Aorta (tissue), 5 donors: ENCODE data around the gene VPS13D. TPM values are rescaled to one million over a fixed set of nuclear protein-coding genes. Genes with fewer than 3 reads are reported as not detected.

Experiments used
- ATAC-seq: fragments of 200-7000 bp; cut with Tn5 transposase; one replicate; pipeline ENCODE4 v1.9.1; 2022; ENCODE audit warnings: moderate library complexity; ENCODE audit not compliant: low FRiP score
- DNase-seq, 2 donors: peaks; one replicate each; pipeline ENCODE4 v3.0.0-alpha.2; 2020
- H3K27ac ChIP-seq, 2 donors: one replicate each; pipeline ENCODE4 v1.5.1; 2013; ENCODE audit warnings: low read length in 2 of 2, mild to moderate bottlenecking in 2 of 2, moderate library complexity in 2 of 2, control low read depth in 1 of 2, inconsistent platforms in 1 of 2, low read depth in 1 of 2
- H3K27me3 ChIP-seq, 2 donors: one replicate each; pipeline ENCODE4 v1.6.1; 2013; ENCODE audit warnings: control low read depth in 1 of 2, low read length in 1 of 2, mild to moderate bottlenecking in 1 of 2, moderate library complexity in 1 of 2; ENCODE audit not compliant: insufficient read depth in 2 of 2, control insufficient read depth in 1 of 2
- H3K36me3 ChIP-seq, 2 donors: one replicate each; pipeline ENCODE4 v1.6.1; 2013; ENCODE audit warnings: control low read depth in 1 of 2, low read length in 1 of 2, mild to moderate bottlenecking in 1 of 2; ENCODE audit not compliant: insufficient read depth in 2 of 2, control insufficient read depth in 1 of 2
- H3K4me1 ChIP-seq, 2 donors: one replicate each; pipeline ENCODE4 v1.6.1; 2013; ENCODE audit warnings: low read length in 2 of 2, control low read depth in 1 of 2, mild to moderate bottlenecking in 1 of 2, moderate library complexity in 1 of 2; ENCODE audit not compliant: insufficient read depth in 2 of 2, control insufficient read depth in 1 of 2
- H3K4me3 ChIP-seq, 2 donors: one replicate each; pipeline ENCODE4 v1.5.1; 2013; ENCODE audit warnings: low read length in 2 of 2, control low read depth in 1 of 2, mild to moderate bottlenecking in 1 of 2
- H3K9me3 ChIP-seq: one replicate; pipeline ENCODE4 v1.6.1; 2013; ENCODE audit warnings: mild to moderate bottlenecking, low read length; ENCODE audit not compliant: control insufficient read depth
- WGBS, 2 donors: extraction: QIAGEN DNeasy Blood & Tissue Kit; methylation state at CpG; one replicate each; pipeline ENCODE4 v1.1.7; 2013; 5-methylcytosine and 5-hydroxymethylcytosine counted together
- intact Hi-C, 2 donors: fragments of 100-400 bp; cut with DNase I; formaldehyde crosslinking; loops; one replicate each; pipeline versions ENCODE4 v1.14.2 to v1.15.0; 2022
- polyA plus RNA-seq, 2 donors: library from polyadenylated mRNA; stranded (reverse); fragments of 200-250 nt; gene quantifications; one replicate each; pipeline ENCODE4 v1.2.3, GENCODE V29; 2013
- total RNA-seq, 2 donors: library from RNA; stranded (reverse); fragmentation: NEBNext Ultra II Directional; extraction: Animal tissue kit (Norgen Biotek cat#: 25700); gene quantifications; one replicate each; pipeline ENCODE4 v1.2.1, GENCODE V29; 2021
- donor health status: healthy with polysubstance abuse.
- donor health status: Bipolar disorder and iron deficiency.
- donor health status: DM: no; HTN: no; CAD: no.
- donor health status: DM: no; HTN: no; CAD: no.
- donor health status: DM: yes; HTN: yes; CAD: no.

VPS13D gene
- total and polyA plus RNA-seq, 4 donors: 15.8 to 134 (median 58.9) TPM

- ATAC-seq (no peak), DNase-seq (no peak)
- H3K27me3 ChIP-seq: no peaks in the 10 kb centered on the region
- no peak overlapping the region for H3K4me3 ChIP-seq
- H3K9me3 ChIP-seq: no peaks in the 10 kb centered on the region
- intact Hi-C loops: no loop called here
- no peak overlapping the region for H3K27ac ChIP-seq
- 90% methylated on average over 13 of the region's 13 CpGs for WGBS, 2 donors
- H3K4me1 ChIP-seq: no peaks in the 10 kb centered on the region
- H3K36me3 ChIP-seq: no peaks in the 10 kb centered on the region
Observed at GRCh38 chr1:12525311-12526181, 295.7 kb downstream of the VPS13D start.

- DNase-seq (no peak), ATAC-seq (no peak)
- Histone ChIP-seq H3K4me1 (no peaks in the 10 kb centered on the region), H3K36me3 (no peaks in the 10 kb centered on the region), H3K9me3 (no peaks in the 10 kb centered on the region), H3K27me3 (no peaks in the 10 kb centered on the region), H3K27ac (no peak overlapping the region), H3K4me3 (no peak overlapping the region)
- 97 to 98% methylated on average over 14 to 16 of the region's 16 CpGs for WGBS, 2 donors
- intact Hi-C loops: no loop called here
Observed at GRCh38 chr1:12527564-12527963, 297.7 kb downstream of the VPS13D start.

GRCh38 chr1:12528021-12528852, 298.4 kb downstream of the VPS13D start:
- intact Hi-C loops: no loop called here
- Histone ChIP-seq H3K36me3 (no peaks in the 10 kb centered on the region), H3K27ac (no peak overlapping the region), H3K4me1 (no peaks in the 10 kb centered on the region), H3K4me3 (no peak overlapping the region), H3K9me3 (no peaks in the 10 kb centered on the region), H3K27me3 (no peaks in the 10 kb centered on the region)
- ATAC-seq: peak; percentile 47
- peak; percentile 81 to 85 for DNase-seq
- WGBS, 2 donors: 68 to 74% methylated on average over 24 of the region's 24 CpGs

GRCh38 chr1:12529640-12530174, 299.9 kb downstream of the VPS13D start:
- DNase-seq (peak in 1 of 2 donors; percentile 3), ATAC-seq (no peak)
- no peak overlapping the region for H3K27ac ChIP-seq
- H3K36me3 ChIP-seq: no peaks in the 10 kb centered on the region
- no peak overlapping the region for H3K4me3 ChIP-seq
- H3K9me3 ChIP-seq: no peaks in the 10 kb centered on the region
- no peaks in the 10 kb centered on the region for H3K27me3 ChIP-seq
- whole genome bisulfite sequencing, 2 donors: 96% methylated on average over 3 of the region's 3 CpGs
- no peaks in the 10 kb centered on the region for H3K4me1 ChIP-seq
- intact Hi-C loops: no loop called here

- no peaks in the 10 kb centered on the region for H3K36me3 ChIP-seq
- H3K9me3 ChIP-seq: no peaks in the 10 kb centered on the region
- intact Hi-C loops: no loop called here
- H3K4me1 ChIP-seq: no peaks in the 10 kb centered on the region
- DNase-seq: peak in 1 of 2 donors; percentile 9
- H3K27ac ChIP-seq: no peak overlapping the region
- H3K4me3 ChIP-seq: no peak overlapping the region
- H3K27me3 ChIP-seq: no peaks in the 10 kb centered on the region
- 86 to 88% methylated on average over 11 of the region's 11 CpGs for WGBS, 2 donors
- no peak for ATAC-seq
Observed at GRCh38 chr1:12530462-12531178, 300.8 kb downstream of the VPS13D start.

GRCh38 chr1:12531179-12531499, 301.3 kb downstream of the VPS13D start:
- H3K4me1 ChIP-seq: no peaks in the 10 kb centered on the region
- intact Hi-C loops: no loop called here
- H3K4me3 ChIP-seq: no peak overlapping the region
- 13 to 36% methylated on average over 1 of the region's 1 CpG for WGBS, 2 donors
- H3K27me3 ChIP-seq: no peaks in the 10 kb centered on the region
- no peak overlapping the region for H3K27ac ChIP-seq
- DNase-seq (no peak), ATAC-seq (no peak)
- H3K36me3 ChIP-seq: no peaks in the 10 kb centered on the region
- no peaks in the 10 kb centered on the region for H3K9me3 ChIP-seq

GRCh38 chr1:12532405-12533315, 302.8 kb downstream of the VPS13D start:
- Histone ChIP-seq H3K4me1 (no peaks in the 10 kb centered on the region), H3K27ac (no peak overlapping the region), H3K36me3 (no peaks in the 10 kb centered on the region), H3K9me3 (no peaks in the 10 kb centered on the region), H3K27me3 (no peaks in the 10 kb centered on the region), H3K4me3 (no peak overlapping the region)
- ATAC-seq: no peak
- intact Hi-C loops: no loop called here
- WGBS, 2 donors: 89 to 93% methylated on average over 19 of the region's 19 CpGs
- peak in 1 of 2 donors; percentile 4 for DNase-seq
